PFSK-1 (cell line): Measurements from ENCODE around the gene SAMD4A.
A peak's percentile ranks its signal among the peaks of the same experiment; 100 is the strongest.

Experiments
- FOXP2 ChIP-seq: optimal IDR thresholded peaks from 2 replicates; pipeline ENCODE3; 2011; ENCODE audit warnings: borderline replicate concordance, control low read depth, inconsistent platforms; ENCODE audit not compliant: insufficient read depth; ENCODE audit errors: extremely low read length, extremely low read depth
- POLR2AphosphoS5 ChIP-seq: IDR thresholded peaks from 2 replicates; pipeline ENCODE4 v1.6.1; 2012; ENCODE audit warnings: low read depth, mild to moderate bottlenecking, control low read depth, low read length, moderate library complexity
- REST ChIP-seq, 2 experiments: IDR thresholded peaks; 2 replicates each; pipeline versions ENCODE4 v1.6.1 to v1.8.0; 2011 to 2012; ENCODE audit warnings: low read depth in 2 of 2, low read length in 2 of 2, control low read depth in 1 of 2, inconsistent platforms in 1 of 2, mild to moderate bottlenecking in 1 of 2, moderate library complexity in 1 of 2; ENCODE audit not compliant: insufficient read depth in 1 of 2
- SIN3A ChIP-seq: IDR thresholded peaks from 2 replicates; pipeline ENCODE4 v1.6.1; 2012; ENCODE audit warnings: mild to moderate bottlenecking, low read length, moderate library complexity, borderline replicate concordance; ENCODE audit not compliant: insufficient read depth
- TAF1 ChIP-seq: IDR thresholded peaks from 2 replicates; pipeline ENCODE4 v1.6.1; 2012; ENCODE audit warnings: low read length, control low read depth, borderline replicate concordance; ENCODE audit not compliant: insufficient read depth

Gene SAMD4A

GRCh38 chr14:54570631-54571415 is 3.9 kb downstream of the SAMD4A start:
- TF ChIP-seq FOXP2 (no peak), POLR2AphosphoS5 (no peak)

- TF ChIP-seq REST (IDR thresholded peaks at IDR 0.05; ENCODE audit: insufficient read depth in 1 of 2, low read depth in 2 of 2, low read length in 2 of 2) (peak in 1 of 2 experiments; percentile 35; a peak in 1 of 4 replicates), POLR2AphosphoS5 (no peak), SIN3A (no peak), TAF1 (no peak), FOXP2 (no peak)
Measured at GRCh38 chr14:54572316-54572715, 5.4 kb downstream of the SAMD4A start.

GRCh38 chr14:54574528-54574927 is 7.6 kb downstream of the SAMD4A start:
- TF ChIP-seq POLR2AphosphoS5 (no peak), TAF1 (no peak), FOXP2 (no peak), REST (IDR thresholded peaks at IDR 0.05; ENCODE audit: insufficient read depth in 1 of 2, low read depth in 2 of 2, low read length in 2 of 2) (no peak), SIN3A (no peak)

- TF ChIP-seq REST (IDR thresholded peaks at IDR 0.05; ENCODE audit: insufficient read depth in 1 of 2, low read depth in 2 of 2, low read length in 2 of 2) = no peak
- TF ChIP-seq TAF1 = no peak
- TF ChIP-seq FOXP2 = no peak
- no peak for TF ChIP-seq SIN3A
- TF ChIP-seq POLR2AphosphoS5 = no peak
Measured at GRCh38 chr14:54577494-54577893, 10.6 kb downstream of the SAMD4A start.

- TF ChIP-seq FOXP2 = no peak
- TF ChIP-seq REST (IDR thresholded peaks at IDR 0.05; ENCODE audit: insufficient read depth in 1 of 2, low read depth in 2 of 2, low read length in 2 of 2) = no peak
- no peak for TF ChIP-seq SIN3A
- TF ChIP-seq TAF1 = no peak
- no peak for TF ChIP-seq POLR2AphosphoS5
Measured at GRCh38 chr14:54577977-54578376, 11.0 kb downstream of the SAMD4A start.
